Measurements from ENCODE around the gene MAP3K14. TPM values are rescaled to one million over a fixed set of nuclear protein-coding genes. Genes with fewer than 3 reads are reported as not detected.

The MAP3K14 gene
- total RNA-seq, 4 donors from 2014 or later: 5.4 to 15.9 (median 12.6) TPM

DNA sequence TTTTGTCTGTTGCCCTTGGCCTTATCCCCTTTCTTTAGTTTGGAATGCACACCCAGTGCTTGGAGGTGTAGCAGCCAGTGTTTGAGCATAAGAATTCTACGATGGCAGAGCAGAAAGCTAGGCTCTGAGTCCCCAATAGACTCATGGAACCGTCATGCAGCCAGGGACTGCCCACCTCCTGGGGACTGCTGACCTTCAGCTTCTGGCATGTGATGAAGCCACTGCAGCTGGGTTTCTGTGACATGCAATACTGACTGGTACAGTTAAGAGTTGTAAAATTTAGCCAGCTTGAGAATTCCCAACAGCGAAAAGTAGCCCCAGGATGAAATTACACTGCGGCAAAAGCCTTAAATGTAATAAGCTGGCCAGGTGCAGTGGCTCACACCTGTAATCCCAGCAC is 9.0 kb upstream of the MAP3K14 start:
- ATAC-seq (ENCODE audit: low FRiP score) (no peak), DNase-seq (ENCODE audit: low spot score) (peak; percentile 6)
- TF ChIP-seq CTCF (IDR thresholded peaks at IDR 0.05): no peak

- ATAC-seq (ENCODE audit: low FRiP score): no peak
- no peak for TF ChIP-seq CTCF (IDR thresholded peaks at IDR 0.05)
- DNase-seq (ENCODE audit: low spot score): no peak
These were observed 7.5 kb upstream of the MAP3K14 start for GRCh38 chr17:45324336-45324735.

DNA sequence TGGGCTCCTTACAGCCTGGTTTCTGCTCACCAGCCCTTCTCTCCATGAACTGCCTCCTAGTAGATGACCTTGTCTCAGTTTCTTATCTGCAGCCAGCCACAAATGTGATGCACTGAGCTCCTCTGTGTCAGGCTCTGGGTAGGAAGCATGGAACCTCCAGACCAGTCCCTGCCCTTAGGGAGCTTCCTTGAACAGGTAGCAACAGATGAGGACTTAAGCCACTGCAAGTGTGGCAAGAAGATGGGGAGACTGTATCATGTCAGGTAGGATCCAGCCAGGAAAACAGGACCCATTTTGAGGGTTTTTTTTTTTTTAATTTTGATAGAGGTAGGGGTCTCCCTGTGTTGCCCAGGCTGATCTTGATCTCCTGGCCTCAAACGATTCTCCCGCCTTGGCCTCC is 5.3 kb upstream of the MAP3K14 start:
- no peak for TF ChIP-seq CTCF (IDR thresholded peaks at IDR 0.05)
- ATAC-seq (ENCODE audit: low FRiP score) (no peak), DNase-seq (ENCODE audit: low spot score) (no peak)

DNA sequence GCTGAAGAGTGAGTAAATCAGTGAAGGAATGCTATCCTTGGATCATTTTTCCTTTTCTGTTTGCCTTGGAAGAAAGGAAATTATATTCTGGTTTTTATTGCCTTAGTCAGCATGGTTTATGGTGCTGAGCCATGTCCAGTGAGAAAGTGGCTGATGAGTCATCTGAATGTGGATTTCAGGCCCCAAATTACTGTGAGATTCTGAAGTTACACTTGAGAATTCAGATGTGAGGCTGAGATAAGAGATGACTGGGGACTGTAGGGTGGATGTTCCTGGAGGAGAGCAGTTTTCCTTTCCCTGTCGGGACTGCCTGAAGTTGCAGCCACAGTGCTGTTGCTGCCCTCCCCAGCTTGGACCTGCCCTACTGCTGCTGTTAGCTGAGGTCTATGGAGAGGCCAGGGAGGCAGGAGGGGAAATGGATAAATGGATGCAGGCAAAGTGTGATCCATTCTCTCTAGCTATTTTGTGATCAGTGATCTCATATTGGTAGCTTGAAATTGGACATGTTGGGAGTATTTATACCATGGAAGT is 4.2 kb upstream of the MAP3K14 start:
- peak; percentile 5 for ATAC-seq (ENCODE audit: low FRiP score)
- TF ChIP-seq CTCF (IDR thresholded peaks at IDR 0.05): no peak
- DNase-seq (ENCODE audit: low spot score): no peak

DNA sequence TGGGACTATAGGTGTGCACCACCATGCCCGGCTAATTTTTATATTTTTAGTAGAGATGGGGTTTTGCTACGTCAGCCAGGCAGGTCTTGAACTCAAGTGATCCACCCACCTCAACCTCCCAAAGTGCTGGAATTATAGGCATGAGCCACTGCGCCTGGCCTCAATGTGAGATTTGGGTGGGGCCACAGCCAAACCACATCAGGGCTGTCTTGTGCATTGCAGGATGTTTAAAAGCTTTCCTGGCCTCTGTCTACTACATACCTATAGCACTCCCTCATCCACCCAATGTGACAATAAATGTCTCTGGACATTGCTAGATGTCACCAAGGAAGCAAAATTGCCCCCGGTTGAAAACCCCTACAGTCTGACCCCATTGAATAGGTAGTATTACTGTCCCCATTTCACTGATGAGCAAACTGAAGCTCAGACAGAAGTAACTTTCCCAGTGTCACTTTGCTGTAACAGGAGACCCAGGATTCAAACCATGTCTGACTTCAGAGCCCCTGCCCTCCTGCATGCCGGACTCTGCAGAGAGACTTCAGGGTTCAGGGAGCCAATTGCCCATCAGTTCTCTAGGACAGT is 3.6 kb upstream of the MAP3K14 start:
- DNase-seq (ENCODE audit: low spot score) (no peak), ATAC-seq (ENCODE audit: low FRiP score) (no peak)
- no peak for TF ChIP-seq CTCF (IDR thresholded peaks at IDR 0.05)

GRCh38 chr17:45319239-45319703 is 2.5 kb upstream of the MAP3K14 start:
- DNase-seq (ENCODE audit: low spot score): no peak
- ATAC-seq (ENCODE audit: low FRiP score): no peak
- TF ChIP-seq CTCF (IDR thresholded peaks at IDR 0.05): no peak

GRCh38 chr17:45318561-45319230 is 1.9 kb upstream of the MAP3K14 start:
- DNase-seq (ENCODE audit: low spot score) (no peak), ATAC-seq (ENCODE audit: low FRiP score) (no peak)
- no peak for TF ChIP-seq CTCF (IDR thresholded peaks at IDR 0.05)
